ENCODE data around the gene GPR18. TPM values are rescaled to one million over a fixed set of nuclear protein-coding genes. Genes with fewer than 3 reads are reported as not detected.
A peak's percentile ranks its signal among the peaks of the same experiment; 100 is the strongest.

GPR18 gene
- total RNA-seq, 3 donors from 2014 or later, result 0.32 TPM; not detected in 2

GRCh38 chr13:99270518-99270917 lies 12.3 kb upstream of the GPR18 start:
- H3K27me3 ChIP-seq, result no peaks in the 10 kb centered on the region
- H3K36me3 ChIP-seq, result no peaks in the 10 kb centered on the region
- no peaks in the 10 kb centered on the region for H3K4me1 ChIP-seq
- intact Hi-C loops (cut with DNase I; ENCODE audit: low total_unique reads), result no loop called here
- no peak overlapping the region for H3K27ac ChIP-seq
- no peak for DNase-seq (ENCODE audit: low spot score in 2 of 2)
- TF ChIP-seq CTCF (IDR thresholded peaks at IDR 0.05) (no peak), POLR2AphosphoS5 (IDR thresholded peaks at IDR 0.05) (no peak), POLR2A (IDR thresholded peaks at IDR 0.05) (no peak)
- no peak overlapping the region for H3K4me3 ChIP-seq
- peaks cover 5 to 6% of the 10 kb centered on the region in 2 donors for H3K9me3 ChIP-seq

- no peak for DNase-seq (ENCODE audit: low spot score in 2 of 2)
- TF ChIP-seq CTCF (IDR thresholded peaks at IDR 0.05), result peak in 2 of 3 donors; percentile 46 to 52
- TF ChIP-seq POLR2AphosphoS5 (IDR thresholded peaks at IDR 0.05), result no peak
- TF ChIP-seq POLR2A (IDR thresholded peaks at IDR 0.05), result no peak
- Histone ChIP-seq H3K27ac (no peak overlapping the region), H3K9me3 (peaks cover 5 to 6% of the 10 kb centered on the region in 2 donors), H3K4me3 (no peak overlapping the region), H3K27me3 (no peaks in the 10 kb centered on the region), H3K4me1 (no peaks in the 10 kb centered on the region), H3K36me3 (no peaks in the 10 kb centered on the region)
- intact Hi-C loops (cut with DNase I; ENCODE audit: low total_unique reads), result loop anchor here (5.0 kb wide), 1 partner anchor 92 kb away; no protein-coding TSS in a partner anchor
Observed at GRCh38 chr13:99269627-99270241, 11.6 kb upstream of the GPR18 start.

GRCh38 chr13:99268822-99269221 lies 10.6 kb upstream of the GPR18 start:
- TF ChIP-seq POLR2AphosphoS5 (IDR thresholded peaks at IDR 0.05) (no peak), CTCF (IDR thresholded peaks at IDR 0.05) (no peak), POLR2A (IDR thresholded peaks at IDR 0.05) (no peak)
- Histone ChIP-seq H3K27me3 (no peaks in the 10 kb centered on the region), H3K4me3 (no peak overlapping the region), H3K9me3 (peaks cover 5 to 6% of the 10 kb centered on the region in 2 donors), H3K27ac (no peak overlapping the region), H3K36me3 (no peaks in the 10 kb centered on the region), H3K4me1 (no peaks in the 10 kb centered on the region)
- no peak for DNase-seq (ENCODE audit: low spot score in 2 of 2)
- intact Hi-C loops (cut with DNase I; ENCODE audit: low total_unique reads), result loop anchor here (5.0 kb wide), 1 partner anchor 92 kb away; no protein-coding TSS in a partner anchor

GRCh38 chr13:99267927-99268326 lies 9.7 kb upstream of the GPR18 start:
- H3K36me3 ChIP-seq, result no peaks in the 10 kb centered on the region
- no peaks in the 10 kb centered on the region for H3K27me3 ChIP-seq
- intact Hi-C loops (cut with DNase I; ENCODE audit: low total_unique reads), result loop anchor here (5.0 kb wide), 1 partner anchor 91 kb away; no protein-coding TSS in a partner anchor
- no peak overlapping the region for H3K27ac ChIP-seq
- no peaks in the 10 kb centered on the region for H3K4me1 ChIP-seq
- TF ChIP-seq POLR2A (IDR thresholded peaks at IDR 0.05) (no peak), POLR2AphosphoS5 (IDR thresholded peaks at IDR 0.05) (no peak), CTCF (IDR thresholded peaks at IDR 0.05) (no peak)
- H3K4me3 ChIP-seq, result no peak overlapping the region
- peaks cover 5 to 6% of the 10 kb centered on the region in 2 donors for H3K9me3 ChIP-seq
- DNase-seq (ENCODE audit: low spot score in 2 of 2), result no peak

GRCh38 chr13:99266827-99267226 lies 8.6 kb upstream of the GPR18 start:
- H3K36me3 ChIP-seq, result no peaks in the 10 kb centered on the region
- DNase-seq (ENCODE audit: low spot score in 2 of 2), result no peak
- intact Hi-C loops (cut with DNase I; ENCODE audit: low total_unique reads), result loop anchor here (5.0 kb wide), 1 partner anchor 90 kb away; no protein-coding TSS in a partner anchor
- TF ChIP-seq POLR2AphosphoS5 (IDR thresholded peaks at IDR 0.05) (no peak), CTCF (IDR thresholded peaks at IDR 0.05) (no peak), POLR2A (IDR thresholded peaks at IDR 0.05) (no peak)
- no peaks in the 10 kb centered on the region for H3K9me3 ChIP-seq
- no peak overlapping the region for H3K4me3 ChIP-seq
- H3K4me1 ChIP-seq, result no peaks in the 10 kb centered on the region
- no peaks in the 10 kb centered on the region for H3K27me3 ChIP-seq
- H3K27ac ChIP-seq, result no peak overlapping the region
